ENCODE measurements around the gene VAMP8. TPM values are rescaled to one million over a fixed set of nuclear protein-coding genes. Genes with fewer than 3 reads are reported as not detected.
"Not testable (repeated sequence)": the region's sequence is repeated elsewhere in the genome, so short reads cannot be mapped to it uniquely, and the experiment has no call there.

The VAMP8 gene
- polyA plus RNA-seq, 1 donor from 2014 or later, result 240 TPM

DNA sequence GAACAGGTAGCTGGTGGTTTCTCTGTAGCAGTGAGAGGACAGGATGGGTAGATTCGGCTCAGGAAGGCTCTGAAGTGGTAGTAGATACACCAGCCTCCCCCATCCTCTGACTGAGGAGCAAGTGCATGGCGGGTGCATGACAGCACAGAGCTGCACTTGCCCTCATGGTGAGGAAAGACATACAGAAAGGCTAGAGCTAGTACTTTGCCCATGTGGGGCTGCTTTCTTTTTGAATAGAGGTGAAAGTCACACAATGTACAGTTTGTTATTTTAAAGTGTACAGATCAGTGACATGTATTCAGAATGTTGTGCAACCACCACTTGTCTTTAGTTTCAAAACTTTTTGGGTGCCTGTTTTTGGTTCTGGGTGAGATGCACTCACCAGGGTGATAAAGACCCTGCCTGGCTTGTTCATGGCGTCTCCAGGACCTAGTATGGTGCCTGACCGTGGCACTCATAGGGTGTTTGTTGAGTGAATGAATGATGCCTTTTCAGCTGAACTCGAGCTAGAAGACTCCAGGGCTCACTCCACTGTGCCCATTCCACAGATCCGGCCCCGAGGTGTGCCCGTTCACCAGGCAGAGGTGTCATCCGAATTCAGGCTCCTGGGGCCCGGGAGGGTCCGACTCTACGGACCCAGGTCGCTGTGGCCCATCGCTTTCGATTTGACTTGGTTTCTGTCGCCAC lies 6.4 kb downstream of the VAMP8 start:
- Mint-ChIP-seq H3K4me1 (peaks cover 26 to 32% (median 28%) of the 10 kb centered on the region in 3 donors), H3K27me3 (no peaks in the 10 kb centered on the region), H3K36me3 (peaks cover 8% of the 10 kb centered on the region), H3K9me3 (no peaks in the 10 kb centered on the region), H3K4me3 (peak overlapping the region; percentile 65 to 94 (median 88)), H3K27ac (peak overlapping the region; percentile 29 to 88 (median 46))

DNA sequence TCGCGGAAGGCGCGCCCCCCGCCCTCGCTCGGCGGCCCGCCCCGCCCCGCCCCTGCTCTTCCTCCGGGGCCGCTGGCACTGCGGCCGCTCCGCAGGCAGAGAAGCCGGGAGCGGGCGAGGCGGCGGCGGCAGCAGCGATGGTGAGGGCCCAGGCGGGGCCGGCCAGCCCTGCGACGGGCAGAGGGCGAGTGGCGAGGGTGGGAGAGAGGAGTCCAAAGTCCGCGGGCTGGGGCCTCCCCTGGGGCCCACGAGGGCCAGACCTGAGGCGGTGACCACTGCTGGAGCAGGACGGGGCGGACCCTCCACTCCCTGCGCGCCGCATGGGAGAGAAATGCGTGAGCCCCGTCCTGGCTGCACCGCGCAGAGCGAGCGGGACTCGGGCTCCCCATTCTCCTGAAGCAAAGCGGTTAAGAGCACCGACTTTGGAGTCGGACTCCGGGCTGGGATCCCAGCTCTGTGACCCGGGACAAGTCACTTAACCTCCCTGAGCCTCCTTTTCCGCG lies 7.0 kb downstream of the VAMP8 start, which contains the start of gene VAMP5:
TSS of gene VAMP5 (plus strand) at position 78 of the 503 bp plus-strand sequence. CDS start at position 138, 60 bp downstream.
- H3K36me3 Mint-ChIP-seq, result peaks cover 8% of the 10 kb centered on the region
- H3K27ac Mint-ChIP-seq, result peak within 1 kb of the TSS; percentile 36 to 88 (median 46)

DNA sequence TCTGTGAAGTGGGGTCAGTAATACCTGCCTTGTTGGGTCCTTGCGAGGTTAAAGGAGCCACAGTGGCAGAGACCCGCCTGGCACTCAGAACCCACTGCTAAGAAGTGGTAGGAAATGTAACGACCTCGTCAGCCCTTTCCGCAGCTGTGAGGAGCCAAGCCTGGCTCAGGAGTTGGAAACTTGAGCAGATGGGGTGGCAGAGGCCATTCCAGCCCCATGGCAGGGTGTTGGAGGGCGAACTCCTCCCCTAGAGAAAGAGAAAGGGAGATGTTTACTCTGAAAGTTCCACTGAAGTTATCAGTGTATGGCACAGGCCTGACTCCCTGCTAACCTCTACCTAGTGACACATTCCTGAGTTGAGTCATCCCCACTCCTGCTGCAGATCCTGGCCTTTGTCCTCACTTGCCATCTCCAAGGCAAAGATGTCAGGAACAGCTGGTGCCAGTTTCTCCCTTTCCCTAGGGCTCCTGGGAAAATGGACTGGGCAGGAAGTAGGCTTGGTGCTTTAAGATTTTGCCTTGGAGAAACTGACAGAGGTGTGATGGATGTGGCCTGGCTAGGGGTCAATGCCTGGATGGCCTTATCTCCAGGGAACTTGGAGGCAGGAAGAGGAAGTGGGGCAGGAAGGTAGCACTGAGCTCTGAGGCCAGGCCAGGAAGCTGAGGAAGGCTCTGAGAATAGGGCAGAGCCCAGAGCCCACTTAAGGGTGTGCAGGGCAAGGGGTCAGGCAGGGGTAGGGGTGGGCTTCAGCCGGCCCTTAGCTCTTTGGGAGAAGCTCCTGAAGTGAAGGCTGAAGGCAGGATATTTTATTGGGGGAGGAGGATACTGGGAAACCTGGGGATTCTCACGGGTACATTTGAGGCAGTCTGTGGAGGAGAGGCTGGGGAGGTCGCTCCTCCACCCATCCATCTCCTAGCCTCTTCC lies 7.7 kb downstream of the VAMP8 start:
- Mint-ChIP-seq H3K9me3 (no peaks in the 10 kb centered on the region), H3K27me3 (no peaks in the 10 kb centered on the region), H3K36me3 (peaks cover 6% of the 10 kb centered on the region), H3K4me3 (peak overlapping the region; percentile 65 to 92 (median 88)), H3K27ac (peak overlapping the region in 1 of 3 donors; percentile 36), H3K4me1 (peaks cover 23 to 26% (median 26%) of the 10 kb centered on the region in 3 donors)

More for the DNA sequence above, 7.0 kb downstream of the VAMP8 start, which contains the start of gene VAMP5:
- peak within 1 kb of the TSS; percentile 65 to 94 (median 88) for H3K4me3 Mint-ChIP-seq
- H3K9me3 Mint-ChIP-seq, result no peaks in the 10 kb centered on the region
- H3K4me1 Mint-ChIP-seq, result peaks cover 23 to 28% (median 28%) of the 10 kb centered on the region in 3 donors
- no peaks in the 10 kb centered on the region for H3K27me3 Mint-ChIP-seq

DNA sequence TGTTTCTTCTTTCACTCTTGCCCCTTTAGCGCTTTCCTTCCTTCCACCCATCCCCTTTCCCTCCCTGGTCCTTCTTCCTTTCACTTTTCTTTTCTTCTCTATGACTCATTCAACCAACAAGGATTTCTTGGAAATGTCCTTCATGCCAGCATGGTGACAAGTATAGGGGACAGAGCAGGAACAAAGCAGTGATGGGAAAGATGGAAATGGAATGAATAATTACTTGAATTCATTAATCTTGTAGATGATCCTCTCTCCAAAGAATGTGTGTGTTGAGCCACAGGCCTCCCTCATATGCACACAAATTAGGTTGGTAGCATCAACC lies 8.4 kb downstream of the VAMP8 start:
- Mint-ChIP-seq H3K9me3 (no peaks in the 10 kb centered on the region), H3K36me3 (peaks cover 6% of the 10 kb centered on the region), H3K4me3 (peak overlapping the region in 3 of 4 donors; percentile 23 to 74 (median 65)), H3K27me3 (no peaks in the 10 kb centered on the region), H3K4me1 (peaks cover 23 to 26% (median 23%) of the 10 kb centered on the region in 3 donors), H3K27ac (no peak overlapping the region)

DNA sequence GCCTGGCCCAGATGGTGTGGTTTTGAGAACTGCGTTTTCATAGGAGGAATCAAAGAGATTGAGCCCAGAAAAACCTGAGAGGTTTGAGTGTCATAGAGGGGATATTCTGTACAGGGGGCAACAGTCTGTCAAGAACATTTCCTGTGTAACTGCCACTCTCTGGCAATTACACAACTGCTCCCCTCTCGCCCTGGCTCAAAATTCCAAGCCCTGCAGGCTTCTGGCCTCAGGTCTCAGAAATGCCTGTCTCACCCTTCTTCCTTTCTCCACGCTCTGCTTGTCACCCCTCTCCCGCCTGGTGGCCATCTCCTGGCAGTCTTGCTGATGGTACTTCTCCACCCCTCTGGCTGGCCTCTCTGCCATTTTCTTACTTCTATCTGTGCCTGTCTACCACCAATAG lies 10.8 kb downstream of the VAMP8 start:
- Mint-ChIP-seq H3K36me3 (no peaks in the 10 kb centered on the region), H3K9me3 (no peaks in the 10 kb centered on the region), H3K4me3 (peak overlapping the region in 1 of 4 donors; percentile 74), H3K4me1 (peaks cover 17 to 23% (median 22%) of the 10 kb centered on the region in 3 donors), H3K27ac (peak overlapping the region in 1 of 3 donors; percentile 69), H3K27me3 (no peaks in the 10 kb centered on the region)

DNA sequence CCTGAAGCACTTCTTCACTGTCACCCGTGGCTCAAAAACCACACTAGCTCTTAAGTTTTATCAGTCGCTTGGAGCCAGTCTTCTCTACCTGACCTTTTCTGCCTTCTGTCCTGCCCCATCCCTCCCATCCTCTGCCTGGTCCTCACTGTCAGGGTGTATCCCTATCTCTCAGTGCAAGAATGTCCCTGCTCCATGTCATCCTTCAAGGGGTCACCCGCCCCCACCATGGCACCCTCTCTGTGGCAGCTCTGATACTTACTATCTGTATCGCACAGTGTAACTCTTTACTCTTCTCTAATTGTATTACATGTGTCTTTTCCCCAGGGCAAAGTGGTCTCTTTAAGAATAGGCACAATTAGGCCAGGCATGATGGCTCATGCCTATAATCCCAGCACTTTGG lies 11.3 kb downstream of the VAMP8 start:
- H3K36me3 Mint-ChIP-seq, result no peaks in the 10 kb centered on the region
- H3K4me3 Mint-ChIP-seq, result peak overlapping the region in 1 of 4 donors; percentile 74
- peaks cover 14 to 20% (median 19%) of the 10 kb centered on the region in 3 donors for H3K4me1 Mint-ChIP-seq
- peak overlapping the region in 1 of 3 donors; percentile 69 for H3K27ac Mint-ChIP-seq
- no peaks in the 10 kb centered on the region for H3K9me3 Mint-ChIP-seq
- H3K27me3 Mint-ChIP-seq, result no peaks in the 10 kb centered on the region

DNA sequence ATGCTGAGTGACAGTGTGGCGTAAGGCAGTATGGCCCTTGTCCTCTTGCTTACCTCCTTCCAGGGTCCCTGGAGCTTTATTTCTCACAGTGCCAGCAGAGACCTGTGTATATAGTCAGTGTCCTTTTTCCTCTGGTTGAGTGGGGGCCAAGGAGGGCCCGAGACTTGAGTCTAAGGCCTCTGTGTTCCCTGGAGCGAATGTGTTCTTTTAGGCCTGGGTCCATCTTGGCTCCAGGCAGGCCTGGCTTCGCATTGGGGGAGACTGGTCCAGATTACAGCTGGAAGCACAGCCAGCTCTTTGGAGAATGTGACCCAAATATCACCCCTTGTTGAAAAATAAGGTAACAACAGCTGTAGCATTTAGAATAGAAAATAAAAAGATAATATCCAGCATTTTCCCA lies 11.8 kb downstream of the VAMP8 start:
- H3K4me3 Mint-ChIP-seq, result no peak overlapping the region
- no peak overlapping the region for H3K27ac Mint-ChIP-seq
- H3K27me3 Mint-ChIP-seq, result no peaks in the 10 kb centered on the region
- H3K36me3 Mint-ChIP-seq, result peaks cover 2% of the 10 kb centered on the region
- peaks cover 14 to 19% (median 17%) of the 10 kb centered on the region in 3 donors for H3K4me1 Mint-ChIP-seq
- no peaks in the 10 kb centered on the region for H3K9me3 Mint-ChIP-seq

DNA sequence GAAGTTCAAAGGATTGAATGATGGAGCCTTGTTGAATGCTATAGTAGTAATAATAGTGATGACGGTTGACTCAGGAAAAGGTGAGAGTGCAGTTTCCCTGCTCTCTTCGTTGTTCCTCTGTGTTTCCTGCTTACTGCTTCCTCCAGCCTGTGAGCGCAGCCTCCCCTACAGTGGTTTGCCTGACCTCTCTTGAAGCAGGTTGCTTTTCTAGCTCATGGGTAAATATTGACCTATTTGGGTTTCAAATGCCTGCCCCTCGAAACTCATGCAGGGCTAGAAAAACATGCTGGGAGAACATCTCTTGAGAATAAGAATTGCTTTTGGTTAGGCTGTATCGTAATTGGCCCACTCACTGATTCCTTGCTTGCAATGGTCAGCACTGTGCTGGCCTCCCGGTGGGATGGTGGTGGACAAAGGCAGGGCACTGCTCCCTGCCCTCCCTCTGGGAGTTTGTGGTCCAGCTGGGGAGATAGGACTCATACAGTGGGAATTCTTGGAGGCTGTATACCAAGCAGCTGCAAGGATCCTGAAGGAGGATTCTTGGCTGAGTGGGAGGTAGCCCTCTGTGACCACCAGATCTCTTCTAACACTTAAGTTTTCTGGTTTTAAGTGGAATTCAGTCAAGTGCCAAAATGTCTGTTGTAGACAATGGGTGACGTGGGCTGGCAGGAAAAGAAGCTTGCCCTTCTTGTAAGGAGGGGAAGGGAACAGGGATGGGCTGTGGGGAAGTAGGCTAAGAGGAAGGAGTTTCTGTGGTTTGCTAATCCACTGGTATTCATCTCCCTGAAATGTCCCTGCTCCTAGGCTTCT lies 12.8 kb downstream of the VAMP8 start:
- peak overlapping the region in 1 of 4 donors; percentile 73 for H3K4me3 Mint-ChIP-seq
- H3K4me1 Mint-ChIP-seq, result peaks cover 16 to 22% (median 20%) of the 10 kb centered on the region in 3 donors
- peak overlapping the region in 1 of 3 donors; percentile 10 for H3K27ac Mint-ChIP-seq
- H3K9me3 Mint-ChIP-seq, result no peaks in the 10 kb centered on the region
- H3K27me3 Mint-ChIP-seq, result no peaks in the 10 kb centered on the region
- H3K36me3 Mint-ChIP-seq, result peaks cover 3% of the 10 kb centered on the region

DNA sequence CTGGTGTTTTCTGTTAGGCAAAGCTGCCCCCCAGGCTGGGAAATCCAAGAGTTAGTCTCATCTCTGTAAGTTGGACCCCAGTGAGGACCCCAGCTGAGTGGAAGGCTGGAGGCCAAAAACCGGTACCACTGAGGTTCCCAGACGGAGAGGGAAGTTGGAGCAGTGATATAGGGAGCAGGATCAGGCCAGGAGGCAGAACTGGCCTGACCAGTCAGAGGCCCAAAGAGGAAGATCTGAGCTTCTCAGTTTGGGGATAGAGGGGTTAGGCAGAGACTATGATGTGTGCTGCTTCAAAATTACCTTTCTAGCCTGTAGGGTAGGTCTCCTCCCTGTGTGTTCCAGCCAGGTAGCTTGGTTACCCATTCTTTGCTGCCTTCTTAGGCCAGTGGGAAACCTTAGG lies 13.6 kb downstream of the VAMP8 start:
- no peaks in the 10 kb centered on the region for H3K27me3 Mint-ChIP-seq
- peaks cover 19 to 23% (median 21%) of the 10 kb centered on the region in 3 donors for H3K4me1 Mint-ChIP-seq
- H3K36me3 Mint-ChIP-seq, result peaks cover 3% of the 10 kb centered on the region
- H3K4me3 Mint-ChIP-seq, result peak overlapping the region in 1 of 4 donors; percentile 55
- H3K27ac Mint-ChIP-seq, result no peak overlapping the region
- no peaks in the 10 kb centered on the region for H3K9me3 Mint-ChIP-seq

DNA sequence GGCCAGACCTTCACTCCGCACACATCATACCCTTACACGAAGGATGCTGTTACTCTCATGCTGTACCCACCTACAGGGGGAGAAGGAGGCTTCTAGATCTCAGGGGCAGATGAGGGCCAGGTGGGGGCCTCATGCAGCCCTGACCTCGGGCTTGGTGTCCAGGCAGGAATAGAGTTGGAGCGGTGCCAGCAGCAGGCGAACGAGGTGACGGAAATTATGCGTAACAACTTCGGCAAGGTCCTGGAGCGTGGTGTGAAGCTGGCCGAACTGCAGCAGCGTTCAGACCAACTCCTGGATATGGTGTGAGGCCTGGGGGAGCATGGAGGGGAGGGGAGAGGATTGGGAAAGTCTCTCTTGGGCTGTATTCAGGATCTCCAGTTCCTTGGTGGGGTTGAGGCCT lies 14.2 kb downstream of the VAMP8 start:
- no peaks in the 10 kb centered on the region for H3K9me3 Mint-ChIP-seq
- H3K27ac Mint-ChIP-seq, result no peak overlapping the region
- H3K4me1 Mint-ChIP-seq, result peaks cover 19 to 27% (median 21%) of the 10 kb centered on the region in 3 donors
- H3K36me3 Mint-ChIP-seq, result peaks cover 3% of the 10 kb centered on the region
- H3K4me3 Mint-ChIP-seq, result peak overlapping the region in 1 of 4 donors; percentile 55
- H3K27me3 Mint-ChIP-seq, result no peaks in the 10 kb centered on the region

DNA sequence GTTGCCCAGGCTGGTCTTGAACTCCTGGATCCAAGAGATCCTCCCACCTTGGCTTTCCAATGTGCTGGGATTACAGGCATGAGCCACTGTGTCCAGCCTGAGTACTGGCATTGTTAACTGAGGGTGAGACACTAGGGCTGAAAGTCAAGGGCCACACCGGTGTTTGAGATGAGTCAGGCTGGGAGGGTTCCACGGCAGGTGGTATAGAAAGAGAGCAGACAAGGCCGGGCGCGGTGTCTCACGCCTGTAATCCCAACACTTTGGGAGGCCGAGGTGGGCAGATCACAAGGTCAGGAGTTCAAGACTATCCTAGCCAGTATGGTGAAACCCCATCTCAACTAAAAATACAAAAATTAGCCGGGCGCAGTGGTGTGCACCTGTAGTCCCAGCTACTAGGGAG lies 14.9 kb downstream of the VAMP8 start:
- Mint-ChIP-seq H3K4me1 (peaks cover 19 to 31% (median 21%) of the 10 kb centered on the region in 3 donors), H3K4me3 (peak overlapping the region in 2 of 4 donors; percentile 12 to 39)
- H3K27ac Mint-ChIP-seq, H3K36me3 Mint-ChIP-seq, H3K27me3 Mint-ChIP-seq, H3K9me3 Mint-ChIP-seq: not testable (repeated sequence)

DNA sequence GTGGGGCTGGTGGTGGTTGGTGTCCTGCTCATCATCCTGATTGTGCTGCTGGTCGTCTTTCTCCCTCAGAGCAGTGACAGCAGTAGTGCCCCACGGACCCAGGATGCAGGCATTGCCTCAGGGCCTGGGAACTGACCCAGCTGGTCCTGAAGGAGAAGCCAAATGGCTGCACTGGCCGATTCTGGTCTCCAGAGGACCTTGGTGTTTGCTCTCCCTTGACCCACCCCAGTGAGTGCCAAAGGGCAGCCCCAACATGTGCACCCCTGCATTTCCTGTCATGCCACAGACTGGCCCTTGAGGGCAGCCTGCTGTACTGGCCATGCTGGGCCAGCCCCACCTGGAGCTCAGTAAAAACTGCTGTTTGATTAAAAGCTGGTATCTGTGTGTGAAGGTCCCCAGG lies 15.6 kb downstream of the VAMP8 start:
- Mint-ChIP-seq H3K27ac (peak overlapping the region in 2 of 3 donors; percentile 26 to 88), H3K36me3 (peaks cover 3% of the 10 kb centered on the region), H3K27me3 (no peaks in the 10 kb centered on the region), H3K4me1 (peaks cover 15 to 28% (median 15%) of the 10 kb centered on the region in 3 donors), H3K9me3 (no peaks in the 10 kb centered on the region), H3K4me3 (peak overlapping the region in 3 of 4 donors; percentile 9 to 96 (median 52))

DNA sequence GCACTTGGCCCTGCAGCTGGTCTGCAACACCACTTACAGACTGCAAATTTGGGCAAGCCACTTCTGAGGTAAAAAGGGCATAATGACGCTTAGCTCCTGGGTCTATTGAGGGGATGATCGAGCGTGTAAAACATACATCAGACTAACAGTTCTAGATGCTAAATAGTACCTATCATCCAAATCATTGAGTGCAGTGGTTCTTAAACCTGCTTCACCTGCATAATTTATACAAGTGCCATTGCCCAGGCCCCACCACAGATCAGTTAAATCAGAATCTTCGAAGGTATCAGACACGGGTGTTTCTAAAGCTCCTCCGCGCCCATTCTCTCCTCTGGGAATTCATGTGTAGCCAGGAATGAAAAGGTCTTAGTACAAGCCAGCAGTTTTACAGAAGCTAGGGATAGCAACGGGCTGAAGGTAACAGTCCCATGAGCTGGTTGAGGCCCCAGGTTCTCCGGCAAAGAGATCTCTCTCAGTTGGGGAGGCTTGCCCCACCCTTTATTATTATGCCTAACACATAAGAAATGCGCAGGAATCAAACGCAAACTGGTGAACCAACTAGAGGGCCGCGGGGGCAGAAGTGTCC lies 17.4 kb downstream of the VAMP8 start:
- Mint-ChIP-seq H3K27me3 (no peaks in the 10 kb centered on the region), H3K4me1 (peaks cover 15 to 26% (median 15%) of the 10 kb centered on the region in 3 donors), H3K4me3 (peak overlapping the region; percentile 96 to 100 (median 98)), H3K27ac (peak overlapping the region; percentile 75 to 100 (median 97)), H3K36me3 (peaks cover 3% of the 10 kb centered on the region), H3K9me3 (no peaks in the 10 kb centered on the region)
